AG10803 (cell line): ENCODE results near the gene UNC13A.

Experiments used
- DNase-seq: peaks from one replicate; pipeline ENCODE4 v3.0.0; 2010; ENCODE audit warnings: low read depth
- H3K4me3 ChIP-seq: 2 replicates; pipeline ENCODE4 v1.5.1; 2011; ENCODE audit warnings: mild to moderate bottlenecking, low read length, control low read depth
- CTCF ChIP-seq: conservative IDR thresholded peaks from 2 replicates; pipeline ENCODE4 v1.5.1; 2011; ENCODE audit warnings: mild to moderate bottlenecking, low read length, control low read depth, inconsistent platforms

The UNC13A gene

GRCh38 chr19:17687141-17687856 lies 855 bp downstream of the UNC13A start:
- no peak for DNase-seq
- no peak for TF ChIP-seq CTCF
- no peak overlapping the region for H3K4me3 ChIP-seq

GRCh38 chr19:17686592-17687024 lies 1.5 kb downstream of the UNC13A start:
- TF ChIP-seq CTCF: no peak
- H3K4me3 ChIP-seq: no peak overlapping the region; the same call in 1 of the 2 replicates
- no peak for DNase-seq

GRCh38 chr19:17686023-17686521 lies 2.1 kb downstream of the UNC13A start:
- DNase-seq: no peak
- no peak for TF ChIP-seq CTCF
- no peak overlapping the region; the same call in 1 of the 2 replicates for H3K4me3 ChIP-seq

- H3K4me3 ChIP-seq: no peak overlapping the region
- no peak for TF ChIP-seq CTCF
- no peak for DNase-seq
Measured at GRCh38 chr19:17685451-17686022, 2.6 kb downstream of the UNC13A start.

- DNase-seq: no peak
- TF ChIP-seq CTCF: no peak
- H3K4me3 ChIP-seq: no peak overlapping the region
Measured at GRCh38 chr19:17684256-17684655, 3.9 kb downstream of the UNC13A start.

GRCh38 chr19:17683078-17683477 lies 5.1 kb downstream of the UNC13A start:
- no peak overlapping the region for H3K4me3 ChIP-seq
- no peak for TF ChIP-seq CTCF
- DNase-seq: no peak

- DNase-seq: no peak
- no peak overlapping the region for H3K4me3 ChIP-seq
- TF ChIP-seq CTCF: no peak
Measured at GRCh38 chr19:17682273-17682672, 5.9 kb downstream of the UNC13A start.
